Loucy (cell line): ENCODE data around the gene AGBL3.

Experiments used
- EZH2phosphoT487 ChIP-seq: fragments of 200-600 bp; IDR thresholded peaks from 2 replicates; pipeline ENCODE4 v1.6.1; 2018; ENCODE audit warnings: antibody characterized with exemption, mild to moderate bottlenecking, moderate library complexity, borderline replicate concordance
- TF ChIP-seq, protein P1 (sequence below): fragments of 200-600 bp; sonication (generic); conservative IDR thresholded peaks from 2 replicates; pipeline ENCODE4 v1.5.1; 2014; ENCODE audit warnings: mild to moderate bottlenecking, antibody characterized with exemption, low read length

DNA sequence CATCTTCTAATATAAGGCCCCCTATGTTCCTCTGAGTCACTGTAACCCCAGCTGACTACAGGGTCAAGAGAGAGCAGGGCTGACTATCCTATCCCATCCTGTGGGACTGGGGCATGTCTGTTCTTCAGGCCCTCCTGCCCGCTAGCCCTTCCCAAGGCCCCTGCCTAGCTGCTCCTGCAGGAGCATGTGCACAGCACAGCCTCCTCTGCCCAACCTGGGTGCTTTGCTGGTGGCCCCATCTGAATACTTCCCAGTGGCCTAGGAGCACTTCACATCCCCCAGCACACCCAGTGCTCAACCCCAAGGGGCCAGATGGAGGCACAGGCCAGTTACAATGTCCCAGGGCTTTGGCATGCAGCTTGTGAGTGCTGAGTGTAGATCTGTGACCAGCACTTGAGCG lies 37.3 kb downstream of the AGBL3 start:
- TF ChIP-seq, protein P1, sequence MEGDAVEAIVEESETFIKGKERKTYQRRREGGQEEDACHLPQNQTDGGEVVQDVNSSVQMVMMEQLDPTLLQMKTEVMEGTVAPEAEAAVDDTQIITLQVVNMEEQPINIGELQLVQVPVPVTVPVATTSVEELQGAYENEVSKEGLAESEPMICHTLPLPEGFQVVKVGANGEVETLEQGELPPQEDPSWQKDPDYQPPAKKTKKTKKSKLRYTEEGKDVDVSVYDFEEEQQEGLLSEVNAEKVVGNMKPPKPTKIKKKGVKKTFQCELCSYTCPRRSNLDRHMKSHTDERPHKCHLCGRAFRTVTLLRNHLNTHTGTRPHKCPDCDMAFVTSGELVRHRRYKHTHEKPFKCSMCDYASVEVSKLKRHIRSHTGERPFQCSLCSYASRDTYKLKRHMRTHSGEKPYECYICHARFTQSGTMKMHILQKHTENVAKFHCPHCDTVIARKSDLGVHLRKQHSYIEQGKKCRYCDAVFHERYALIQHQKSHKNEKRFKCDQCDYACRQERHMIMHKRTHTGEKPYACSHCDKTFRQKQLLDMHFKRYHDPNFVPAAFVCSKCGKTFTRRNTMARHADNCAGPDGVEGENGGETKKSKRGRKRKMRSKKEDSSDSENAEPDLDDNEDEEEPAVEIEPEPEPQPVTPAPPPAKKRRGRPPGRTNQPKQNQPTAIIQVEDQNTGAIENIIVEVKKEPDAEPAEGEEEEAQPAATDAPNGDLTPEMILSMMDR = no peak
- no peak for TF ChIP-seq EZH2phosphoT487
